ENCODE data around the gene RBM38.

The RBM38 gene

GRCh38 chr20:57392512-57393271, 1.5 kb downstream of the RBM38 start:
- DNase-seq = no peak

GRCh38 chr20:57393321-57394120, 2.3 kb downstream of the RBM38 start:
- DNase-seq = no peak

- no peak for DNase-seq
These were observed 3.2 kb downstream of the RBM38 start for GRCh38 chr20:57394121-57395082.

GRCh38 chr20:57395111-57395966, 4.1 kb downstream of the RBM38 start:
- DNase-seq = no peak

GRCh38 chr20:57396212-57396983, 5.2 kb downstream of the RBM38 start:
- DNase-seq = no peak

GRCh38 chr20:57396984-57397692, 5.9 kb downstream of the RBM38 start:
- no peak for DNase-seq

- no peak for DNase-seq
These were observed 6.5 kb downstream of the RBM38 start for GRCh38 chr20:57397693-57398108.

- DNase-seq = no peak
These were observed 7.1 kb downstream of the RBM38 start for GRCh38 chr20:57398231-57398821.

- no peak for DNase-seq
These were observed 7.8 kb downstream of the RBM38 start for GRCh38 chr20:57398901-57399535.

GRCh38 chr20:57399587-57400155, 8.5 kb downstream of the RBM38 start:
- DNase-seq = no peak

- no peak for DNase-seq
These were observed 9.1 kb downstream of the RBM38 start for GRCh38 chr20:57400231-57400701.

- no peak for DNase-seq
These were observed 9.8 kb downstream of the RBM38 start for GRCh38 chr20:57400821-57401564.

- no peak for DNase-seq
These were observed 10.3 kb downstream of the RBM38 start for GRCh38 chr20:57401565-57401918.

GRCh38 chr20:57402206-57403125, 11.3 kb downstream of the RBM38 start:
- DNase-seq = no peak

- DNase-seq = no peak
These were observed 12.0 kb downstream of the RBM38 start for GRCh38 chr20:57403216-57403615.

- no peak for DNase-seq
These were observed 12.8 kb downstream of the RBM38 start for GRCh38 chr20:57404006-57404405.

GRCh38 chr20:57404419-57405072, 13.3 kb downstream of the RBM38 start:
- no peak for DNase-seq

Measured in NCI-H69 (cell line).